SK-N-MC (cell line): ENCODE measurements around the gene HOXC5.

Experiments used
- FOXP2 ChIP-seq: optimal IDR thresholded peaks from 2 replicates; pipeline ENCODE3; 2011; ENCODE audit warnings: mild to moderate bottlenecking, moderate library complexity; ENCODE audit not compliant: insufficient read depth; ENCODE audit errors: extremely low read length, control extremely low read depth
- POLR2AphosphoS5 ChIP-seq: IDR thresholded peaks from 2 replicates; pipeline ENCODE4 v1.6.1; 2012; ENCODE audit warnings: mild to moderate bottlenecking, low read depth, low read length, borderline replicate concordance

DNA sequence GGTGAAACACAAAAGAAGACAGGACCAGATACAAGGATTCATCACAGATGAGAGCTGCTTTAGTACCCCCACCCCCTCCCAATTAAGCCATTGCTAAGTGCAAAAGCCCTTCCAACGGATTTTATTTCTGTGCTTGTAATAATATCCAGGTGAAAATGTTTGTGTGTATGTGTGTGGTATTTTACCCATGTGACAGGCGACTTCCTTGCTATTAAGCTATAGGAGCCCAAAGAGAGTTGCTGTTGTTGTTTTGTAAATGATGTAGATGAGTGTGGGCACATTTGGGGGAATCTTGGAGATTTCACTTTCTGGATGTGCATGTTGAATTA lies 17.6 kb downstream of the HOXC5 start:
- no peak for TF ChIP-seq FOXP2
- TF ChIP-seq POLR2AphosphoS5: no peak
